Endodermal cell (in vitro differentiated cells): ENCODE measurements around the gene SLC16A3. TPM values are rescaled to one million over a fixed set of nuclear protein-coding genes. Genes with fewer than 3 reads are reported as not detected.
A peak's percentile ranks its signal among the peaks of the same experiment; 100 is the strongest.

Source experiments
- DNase-seq: peaks from one replicate; pipeline ENCODE4 v3.0.0-alpha.2; 2017
- H3K27ac ChIP-seq: 2 replicates; pipeline ENCODE4 v1.5.1; 2013; ENCODE audit warnings: mild to moderate bottlenecking, low read depth, low read length, moderate library complexity
- H3K27me3 ChIP-seq: 2 replicates; pipeline ENCODE4 v1.6.1; 2013; ENCODE audit warnings: mild to moderate bottlenecking, low read length, moderate library complexity; ENCODE audit not compliant: insufficient read depth, control insufficient read depth, poor library complexity, severe bottlenecking
- H3K36me3 ChIP-seq: 2 replicates; pipeline ENCODE4 v1.7.0; 2013; ENCODE audit warnings: mild to moderate bottlenecking, low read length, moderate library complexity; ENCODE audit not compliant: control insufficient read depth, insufficient read depth
- H3K4me1 ChIP-seq: one replicate; pipeline ENCODE4 v1.7.0; 2013; ENCODE audit warnings: low read length; ENCODE audit not compliant: control insufficient read depth, insufficient read depth
- H3K4me3 ChIP-seq: 2 replicates; pipeline ENCODE4 v1.5.1; 2013; ENCODE audit warnings: mild to moderate bottlenecking, low read length, moderate library complexity
- H3K9ac ChIP-seq: 2 replicates; pipeline ENCODE4 v1.6.1; 2013; ENCODE audit warnings: mild to moderate bottlenecking, low read length, moderate library complexity; ENCODE audit not compliant: poor library complexity, severe bottlenecking; ENCODE audit errors: extremely low read depth
- H3K9me3 ChIP-seq: 2 replicates; pipeline ENCODE4 v1.6.1; 2013; ENCODE audit warnings: mild to moderate bottlenecking, low read length, moderate library complexity; ENCODE audit not compliant: control insufficient read depth
- H3K27ac Mint-ChIP-seq: 2 replicates; pipeline ENCODE4 v1.8.0; 2020; ENCODE audit warnings: mixed read lengths
- H3K27me3 Mint-ChIP-seq: 2 replicates; pipeline ENCODE4 v1.8.0; 2021; ENCODE audit warnings: mild to moderate bottlenecking, mixed read lengths; ENCODE audit not compliant: insufficient read depth
- H3K36me3 Mint-ChIP-seq: 2 replicates; pipeline ENCODE4 v1.8.0; 2020; ENCODE audit warnings: low read depth, mixed read lengths
- H3K4me1 Mint-ChIP-seq: 2 replicates; pipeline ENCODE4 v1.8.0; 2020; ENCODE audit warnings: mixed read lengths
- H3K4me3 Mint-ChIP-seq: 2 replicates; pipeline ENCODE4 v1.8.0; 2020; ENCODE audit warnings: mild to moderate bottlenecking, moderate library complexity, mixed read lengths
- H3K9me3 Mint-ChIP-seq: 2 replicates; pipeline ENCODE4 v1.8.0; 2020; ENCODE audit warnings: mild to moderate bottlenecking, mixed read lengths
- WGBS, 2 experiments: methylation state at CpG; one replicate each; pipeline versions ENCODE4 v1.1.5 to v1.1.7; 2013; ENCODE audit warnings: missing lambda C conversion rate in 2 of 2, mixed read lengths in 1 of 2; ENCODE audit not compliant: insufficient coverage in 1 of 2, insufficient read length in 1 of 2; 5-methylcytosine and 5-hydroxymethylcytosine counted together
- total RNA-seq, 2 donors: library from RNA; stranded (reverse); fragmentation: NEBNext Ultra II Directional in 1 of 2; extraction: Animal tissue kit (Norgen Biotek cat#: 25700) in 1 of 2; gene quantifications; 2 replicates in 1 of 2; 3 replicates in 1 of 2; pipeline ENCODE4 v1.2.1, GENCODE V29; 2021
- TF ChIP-seq, protein P1 (sequence below): fragments of 200-600 bp; sonication (generic); conservative IDR thresholded peaks from 2 replicates; pipeline ENCODE4 v1.5.0; 2021; ENCODE audit warnings: antibody characterized with exemption, mild to moderate bottlenecking

The SLC16A3 gene
- total RNA-seq, 2 donors from 2014 or later, result 31.8 to 39.7 TPM

DNA sequence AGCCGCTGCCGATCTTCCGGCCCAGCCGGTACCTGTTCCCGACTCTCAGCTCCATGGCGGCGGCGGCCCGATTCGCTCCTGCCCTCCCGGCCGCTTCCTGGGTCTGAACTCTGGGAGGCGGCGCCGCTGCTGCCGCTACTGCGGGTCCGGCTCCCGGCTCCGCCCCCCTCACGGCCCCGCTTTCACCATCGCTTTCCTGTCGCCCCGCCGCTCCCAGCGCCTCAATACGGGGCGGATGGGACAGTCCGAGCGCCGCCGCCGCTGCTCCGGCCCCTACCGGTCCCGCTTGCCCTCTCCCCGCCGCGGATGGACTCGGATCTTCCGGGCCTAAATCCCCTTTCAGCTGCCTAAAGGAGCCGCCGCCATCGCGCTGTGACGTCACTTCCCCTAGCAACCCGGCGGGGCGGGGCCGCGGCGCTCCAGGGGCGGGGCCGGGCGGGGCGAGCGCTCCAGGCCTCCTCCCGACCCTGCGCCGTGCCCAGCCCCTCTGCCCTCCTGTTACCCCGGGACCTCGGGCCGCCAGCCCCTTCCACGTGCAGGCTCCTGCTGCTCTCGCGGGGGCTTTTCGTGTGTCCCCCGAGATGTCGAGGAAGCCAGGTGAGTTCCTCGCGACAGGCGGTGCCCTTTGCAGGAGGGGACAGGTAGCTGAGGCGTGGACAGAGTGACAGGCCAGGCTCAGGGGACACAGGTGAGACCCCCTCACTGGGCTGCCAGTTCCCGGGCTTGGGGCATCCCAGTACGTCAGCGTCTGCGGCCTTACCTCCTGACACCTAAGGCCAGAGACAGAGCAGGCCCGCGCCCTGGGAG, 44.7 kb downstream of the SLC16A3 start, which contains the start of gene CSNK1D:
TSS of gene CSNK1D (minus strand) at position 374 of the 807 bp plus-strand sequence. CDS start at position 55, 319 bp downstream.
- H3K36me3 ChIP-seq, result peaks cover 37% of the 10 kb centered on the region
- Mint-ChIP-seq H3K36me3 (peaks cover 36% of the 10 kb centered on the region), H3K9me3 (peaks cover 2% of the 10 kb centered on the region), H3K27ac (peak within 1 kb of the TSS; percentile 99), H3K4me3 (peak within 1 kb of the TSS; percentile 79), H3K27me3 (peaks cover 39% of the 10 kb centered on the region), H3K4me1 (peaks cover 39% of the 10 kb centered on the region)
- no peaks in the 10 kb centered on the region for H3K27me3 ChIP-seq
- H3K9ac ChIP-seq, result peak within 1 kb of the TSS; percentile 90
- peak; percentile 99 for DNase-seq
- peaks cover 38% of the 10 kb centered on the region for H3K4me1 ChIP-seq
- 5 to 8% methylated on average over 41 to 80 of the region's 80 CpGs for WGBS, 2 experiments
- H3K4me3 ChIP-seq, result peak within 1 kb of the TSS; percentile 96
- H3K27ac ChIP-seq, result peak within 1 kb of the TSS; percentile 100
- TF ChIP-seq, protein P1, sequence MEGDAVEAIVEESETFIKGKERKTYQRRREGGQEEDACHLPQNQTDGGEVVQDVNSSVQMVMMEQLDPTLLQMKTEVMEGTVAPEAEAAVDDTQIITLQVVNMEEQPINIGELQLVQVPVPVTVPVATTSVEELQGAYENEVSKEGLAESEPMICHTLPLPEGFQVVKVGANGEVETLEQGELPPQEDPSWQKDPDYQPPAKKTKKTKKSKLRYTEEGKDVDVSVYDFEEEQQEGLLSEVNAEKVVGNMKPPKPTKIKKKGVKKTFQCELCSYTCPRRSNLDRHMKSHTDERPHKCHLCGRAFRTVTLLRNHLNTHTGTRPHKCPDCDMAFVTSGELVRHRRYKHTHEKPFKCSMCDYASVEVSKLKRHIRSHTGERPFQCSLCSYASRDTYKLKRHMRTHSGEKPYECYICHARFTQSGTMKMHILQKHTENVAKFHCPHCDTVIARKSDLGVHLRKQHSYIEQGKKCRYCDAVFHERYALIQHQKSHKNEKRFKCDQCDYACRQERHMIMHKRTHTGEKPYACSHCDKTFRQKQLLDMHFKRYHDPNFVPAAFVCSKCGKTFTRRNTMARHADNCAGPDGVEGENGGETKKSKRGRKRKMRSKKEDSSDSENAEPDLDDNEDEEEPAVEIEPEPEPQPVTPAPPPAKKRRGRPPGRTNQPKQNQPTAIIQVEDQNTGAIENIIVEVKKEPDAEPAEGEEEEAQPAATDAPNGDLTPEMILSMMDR, result no peak
- no peaks in the 10 kb centered on the region for H3K9me3 ChIP-seq

DNA sequence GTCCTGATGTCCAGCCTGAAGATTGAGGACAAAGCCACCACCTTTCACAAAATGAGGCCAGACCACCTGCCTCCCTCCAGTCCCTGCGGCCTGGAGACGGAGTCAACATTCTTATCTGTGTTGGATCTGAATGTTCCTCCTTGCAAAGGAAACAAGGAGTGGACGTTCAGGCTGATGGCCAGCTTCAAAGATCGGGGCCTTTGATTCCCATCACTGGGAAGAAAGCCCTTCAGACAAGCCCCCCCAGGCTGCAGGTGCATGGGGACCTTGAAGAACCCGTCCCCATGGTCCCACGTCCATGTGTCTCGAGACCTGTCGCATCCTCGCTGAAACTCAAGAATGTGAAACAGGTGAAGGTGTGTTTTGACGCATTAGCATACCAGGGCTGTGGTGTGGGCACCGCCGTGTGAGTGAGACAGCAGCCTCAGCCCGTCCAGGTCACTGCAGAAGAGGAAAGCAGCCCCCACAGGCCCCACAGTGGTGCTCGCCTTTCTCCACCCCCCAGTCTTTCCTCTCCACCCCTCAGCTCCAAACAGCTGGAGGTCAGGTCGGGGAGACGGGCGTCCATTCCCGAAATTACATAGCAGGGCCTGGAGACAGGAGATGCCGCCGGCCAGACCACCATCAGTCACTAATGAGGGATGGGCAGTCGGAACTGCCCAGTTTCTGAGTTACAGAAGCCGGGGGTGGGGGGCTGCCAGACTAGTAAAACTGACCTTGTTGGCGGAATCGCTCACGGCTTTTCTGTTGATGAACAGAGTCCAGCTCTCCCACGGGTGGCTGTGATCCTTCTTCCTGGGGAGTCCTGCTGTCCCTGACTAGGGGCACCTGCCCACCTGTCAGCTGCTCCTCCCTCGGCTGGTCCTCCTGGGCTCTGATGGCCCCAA, 45.5 kb downstream of the SLC16A3 start:
- Mint-ChIP-seq H3K4me3 (peak overlapping the region; percentile 79), H3K27ac (no peak overlapping the region), H3K9me3 (peaks cover 2% of the 10 kb centered on the region), H3K4me1 (peaks cover 38% of the 10 kb centered on the region), H3K36me3 (peaks cover 30% of the 10 kb centered on the region), H3K27me3 (peaks cover 42% of the 10 kb centered on the region)
- TF ChIP-seq, protein P1, result no peak
- peaks cover 35% of the 10 kb centered on the region for H3K4me1 ChIP-seq
- no peaks in the 10 kb centered on the region for H3K9me3 ChIP-seq
- H3K36me3 ChIP-seq, result peaks cover 28% of the 10 kb centered on the region
- H3K27ac ChIP-seq, result no peak overlapping the region
- no peaks in the 10 kb centered on the region for H3K27me3 ChIP-seq
- H3K9ac ChIP-seq, result no peak overlapping the region
- 87 to 95% methylated on average over 15 to 27 of the region's 27 CpGs for WGBS, 2 experiments
- no peak for DNase-seq
- peak overlapping the region; percentile 41 for H3K4me3 ChIP-seq

DNA sequence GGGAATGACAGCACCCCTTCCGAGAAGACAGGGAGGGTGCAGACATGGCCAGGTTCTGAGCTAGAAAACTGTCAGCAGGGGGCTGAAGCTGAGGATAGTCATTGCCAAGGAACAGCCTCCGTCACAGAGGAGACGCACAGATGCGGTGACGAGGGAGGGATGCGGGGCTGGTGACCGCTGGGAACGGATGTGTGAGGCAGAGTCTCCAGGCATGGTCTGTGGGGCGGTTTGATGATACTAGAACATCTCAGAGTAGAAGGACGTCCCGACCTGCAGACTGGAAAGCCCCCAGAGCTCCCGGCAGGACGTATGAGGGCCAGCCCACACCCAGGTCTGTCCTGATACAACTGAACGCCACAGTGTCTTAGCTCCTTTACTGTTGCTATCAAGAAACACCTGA, 46.5 kb downstream of the SLC16A3 start:
- Mint-ChIP-seq H3K36me3 (peaks cover 22% of the 10 kb centered on the region), H3K4me1 (peaks cover 29% of the 10 kb centered on the region), H3K27ac (no peak overlapping the region), H3K27me3 (peaks cover 47% of the 10 kb centered on the region), H3K4me3 (no peak overlapping the region), H3K9me3 (peaks cover 2% of the 10 kb centered on the region)
- TF ChIP-seq, protein P1, result no peak
- Histone ChIP-seq H3K4me3 (no peak overlapping the region), H3K9me3 (no peaks in the 10 kb centered on the region), H3K9ac (no peak overlapping the region), H3K27me3 (no peaks in the 10 kb centered on the region), H3K4me1 (peaks cover 30% of the 10 kb centered on the region), H3K36me3 (peaks cover 19% of the 10 kb centered on the region), H3K27ac (no peak overlapping the region)
- WGBS, 2 experiments, result 93% methylated on average over 14 of the region's 14 CpGs
- DNase-seq, result no peak
